Ovary (tissue), 3 donors: ENCODE data around the gene LDB2.

Experiments
- CTCF ChIP-seq, 3 donors: fragments of 450-650 bp in 2 of 3; fragments of 200-600 bp in 1 of 3; IDR thresholded peaks; one replicate each; pipeline versions ENCODE4 v1.5.1 to v1.8.0; 2016 to 2022; ENCODE audit warnings: antibody characterized with exemption in 3 of 3, mild to moderate bottlenecking in 1 of 3
- EP300 ChIP-seq: sonication (generic); formaldehyde crosslinking; IDR thresholded peaks from one replicate; pipeline ENCODE4 v1.6.1; 2017; ENCODE audit warnings: antibody characterized with exemption
- donor health status: DM: no; HTN: no; CAD: no.

- TF ChIP-seq CTCF (IDR thresholded peaks at IDR 0.05) (no peak), EP300 (no peak)
Observed at GRCh38 chr4:16852228-16852627, 46.2 kb downstream of the LDB2 start.
